Nephron progenitor cell (in vitro differentiated cells): ENCODE data around the gene TRAP1.

Source experiments
- DNase-seq: peaks from one replicate; pipeline ENCODE4 v3.0.0; 2021
- H3K27ac Mint-ChIP-seq: 2 replicates; pipeline ENCODE4 v1.8.0; 2021; ENCODE audit warnings: mild to moderate bottlenecking, moderate library complexity, mixed read lengths
- H3K27me3 Mint-ChIP-seq: 2 replicates; pipeline ENCODE4 v1.8.0; 2021; ENCODE audit warnings: mild to moderate bottlenecking, low read depth, mixed read lengths; ENCODE audit not compliant: poor library complexity
- H3K36me3 Mint-ChIP-seq: 2 replicates; pipeline ENCODE4 v1.8.0; 2021; ENCODE audit warnings: low read depth, mixed read lengths
- H3K4me1 Mint-ChIP-seq: 2 replicates; pipeline ENCODE4 v1.8.0; 2021; ENCODE audit warnings: mixed read lengths
- H3K4me3 Mint-ChIP-seq: 2 replicates; pipeline ENCODE4 v1.8.0; 2021; ENCODE audit warnings: mild to moderate bottlenecking, moderate library complexity, mixed read lengths
- H3K9me3 Mint-ChIP-seq: 2 replicates; pipeline ENCODE4 v1.8.0; 2021; ENCODE audit warnings: mild to moderate bottlenecking, moderate library complexity, mixed read lengths
- TF ChIP-seq, protein P1 (sequence below): fragments of 200-600 bp; sonication (generic); IDR thresholded peaks from 2 replicates; pipeline ENCODE4 v1.5.0; 2021; ENCODE audit warnings: antibody characterized with exemption

The TRAP1 gene

DNA sequence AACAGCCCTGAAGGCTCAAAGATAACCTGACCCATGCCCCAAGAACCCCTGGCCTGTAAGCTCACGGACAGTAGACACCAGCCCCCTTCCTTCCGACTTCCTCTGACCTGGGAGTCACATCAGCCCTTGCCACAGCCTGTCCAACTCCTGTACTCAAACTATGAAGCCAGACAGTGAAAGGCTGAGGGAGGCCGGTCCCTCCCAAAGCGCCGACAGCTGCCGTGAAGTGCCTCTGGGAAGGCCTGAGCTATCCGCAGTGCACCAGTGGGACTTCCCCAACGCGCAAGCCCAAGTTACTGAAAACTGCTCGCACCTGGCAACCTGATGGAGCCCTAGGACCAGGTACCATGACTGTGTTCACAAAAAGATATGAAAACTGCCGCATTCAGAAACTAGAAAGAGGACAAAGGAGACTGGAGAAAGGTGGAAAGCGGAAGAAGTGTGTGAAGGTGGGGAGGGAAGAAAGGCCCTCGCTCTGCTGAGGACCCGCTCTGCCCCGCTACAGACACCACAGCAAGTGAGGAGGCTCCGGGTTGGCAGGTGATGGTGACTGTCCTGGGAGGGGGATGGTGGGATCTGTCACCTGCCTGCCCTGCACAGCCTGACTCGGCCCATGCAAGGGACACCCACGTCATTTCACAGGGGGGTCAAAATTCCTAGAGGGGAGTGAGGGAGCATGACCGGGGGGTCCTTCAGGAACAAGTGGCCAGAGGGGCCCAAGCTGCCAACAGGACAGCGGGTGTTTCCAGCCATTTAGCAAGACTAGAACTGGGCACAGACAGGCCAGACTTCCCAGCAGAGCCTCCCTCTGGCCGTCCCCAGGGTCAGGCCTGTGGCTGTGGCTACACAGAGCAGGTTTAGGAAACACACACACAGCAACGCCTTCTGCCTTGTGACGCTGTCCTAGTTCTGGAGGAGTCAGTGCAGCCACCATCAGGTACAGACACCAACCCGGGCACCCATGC lies 13.1 kb upstream of the TRAP1 start:
- Mint-ChIP-seq H3K4me3 (no peak overlapping the region), H3K9me3 (no peaks in the 10 kb centered on the region), H3K36me3 (peaks cover 59% of the 10 kb centered on the region), H3K27me3 (no peaks in the 10 kb centered on the region), H3K27ac (peak overlapping the region; percentile 78), H3K4me1 (no peaks in the 10 kb centered on the region)
- TF ChIP-seq, protein P1, sequence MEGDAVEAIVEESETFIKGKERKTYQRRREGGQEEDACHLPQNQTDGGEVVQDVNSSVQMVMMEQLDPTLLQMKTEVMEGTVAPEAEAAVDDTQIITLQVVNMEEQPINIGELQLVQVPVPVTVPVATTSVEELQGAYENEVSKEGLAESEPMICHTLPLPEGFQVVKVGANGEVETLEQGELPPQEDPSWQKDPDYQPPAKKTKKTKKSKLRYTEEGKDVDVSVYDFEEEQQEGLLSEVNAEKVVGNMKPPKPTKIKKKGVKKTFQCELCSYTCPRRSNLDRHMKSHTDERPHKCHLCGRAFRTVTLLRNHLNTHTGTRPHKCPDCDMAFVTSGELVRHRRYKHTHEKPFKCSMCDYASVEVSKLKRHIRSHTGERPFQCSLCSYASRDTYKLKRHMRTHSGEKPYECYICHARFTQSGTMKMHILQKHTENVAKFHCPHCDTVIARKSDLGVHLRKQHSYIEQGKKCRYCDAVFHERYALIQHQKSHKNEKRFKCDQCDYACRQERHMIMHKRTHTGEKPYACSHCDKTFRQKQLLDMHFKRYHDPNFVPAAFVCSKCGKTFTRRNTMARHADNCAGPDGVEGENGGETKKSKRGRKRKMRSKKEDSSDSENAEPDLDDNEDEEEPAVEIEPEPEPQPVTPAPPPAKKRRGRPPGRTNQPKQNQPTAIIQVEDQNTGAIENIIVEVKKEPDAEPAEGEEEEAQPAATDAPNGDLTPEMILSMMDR, result no peak
- no peak for DNase-seq

DNA sequence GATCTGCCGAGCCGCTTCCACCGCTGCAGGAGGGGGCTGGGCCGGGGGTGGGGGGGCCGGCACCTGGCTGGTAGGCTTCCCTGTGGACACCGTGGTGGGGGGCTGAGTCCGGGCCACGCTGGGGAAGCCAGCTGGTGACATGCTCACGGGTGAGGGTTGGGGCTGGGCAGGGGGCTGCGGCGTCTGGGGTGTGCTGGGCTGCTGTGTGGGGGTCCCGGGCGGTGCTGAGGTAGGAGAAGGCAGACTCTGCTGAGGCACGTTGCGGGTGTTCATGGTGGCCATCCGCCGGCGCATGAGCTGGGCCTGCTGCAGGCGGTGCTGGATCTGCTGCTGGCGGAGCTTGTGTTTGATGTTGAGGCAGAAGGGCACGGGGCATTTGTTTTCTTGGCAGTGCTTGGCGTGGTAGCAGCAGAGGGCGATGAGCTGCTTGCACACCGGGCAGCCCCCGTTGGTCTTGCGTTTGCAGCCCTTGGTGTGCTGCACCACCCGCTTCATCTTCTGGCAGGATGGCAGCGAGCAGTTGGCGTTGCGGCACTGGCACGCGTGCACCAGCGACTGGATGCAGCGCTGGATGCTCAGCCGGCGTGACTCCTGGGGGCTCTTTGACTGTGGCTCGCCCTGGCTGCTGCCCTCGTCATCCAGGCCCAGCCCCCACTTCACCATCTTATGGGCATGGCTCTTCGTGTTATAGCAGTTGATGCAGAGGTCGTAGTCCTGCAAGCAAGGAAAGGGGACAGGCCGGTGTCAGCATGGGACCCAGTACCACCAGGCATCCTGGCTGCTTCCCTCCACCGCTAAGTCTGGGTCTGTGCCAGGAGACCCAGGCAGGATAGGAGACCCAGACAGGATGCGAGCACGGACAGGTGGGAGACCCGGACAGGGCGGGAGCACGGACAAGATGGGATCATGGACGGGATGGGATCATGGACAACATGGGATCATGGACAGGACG lies 12.1 kb upstream of the TRAP1 start:
- H3K36me3 Mint-ChIP-seq, result peaks cover 51% of the 10 kb centered on the region
- H3K27me3 Mint-ChIP-seq, result no peaks in the 10 kb centered on the region
- no peaks in the 10 kb centered on the region for H3K4me1 Mint-ChIP-seq
- TF ChIP-seq, protein P1, result no peak
- no peak overlapping the region for H3K27ac Mint-ChIP-seq
- DNase-seq, result no peak
- no peaks in the 10 kb centered on the region for H3K9me3 Mint-ChIP-seq
- H3K4me3 Mint-ChIP-seq, result no peak overlapping the region

GRCh38 chr16:3728424-3729160 lies 11.3 kb upstream of the TRAP1 start:
- no peak for DNase-seq
- Mint-ChIP-seq H3K4me3 (no peak overlapping the region), H3K9me3 (no peaks in the 10 kb centered on the region), H3K27me3 (no peaks in the 10 kb centered on the region), H3K27ac (no peak overlapping the region), H3K36me3 (peaks cover 43% of the 10 kb centered on the region), H3K4me1 (no peaks in the 10 kb centered on the region)
- TF ChIP-seq, protein P1, result no peak

DNA sequence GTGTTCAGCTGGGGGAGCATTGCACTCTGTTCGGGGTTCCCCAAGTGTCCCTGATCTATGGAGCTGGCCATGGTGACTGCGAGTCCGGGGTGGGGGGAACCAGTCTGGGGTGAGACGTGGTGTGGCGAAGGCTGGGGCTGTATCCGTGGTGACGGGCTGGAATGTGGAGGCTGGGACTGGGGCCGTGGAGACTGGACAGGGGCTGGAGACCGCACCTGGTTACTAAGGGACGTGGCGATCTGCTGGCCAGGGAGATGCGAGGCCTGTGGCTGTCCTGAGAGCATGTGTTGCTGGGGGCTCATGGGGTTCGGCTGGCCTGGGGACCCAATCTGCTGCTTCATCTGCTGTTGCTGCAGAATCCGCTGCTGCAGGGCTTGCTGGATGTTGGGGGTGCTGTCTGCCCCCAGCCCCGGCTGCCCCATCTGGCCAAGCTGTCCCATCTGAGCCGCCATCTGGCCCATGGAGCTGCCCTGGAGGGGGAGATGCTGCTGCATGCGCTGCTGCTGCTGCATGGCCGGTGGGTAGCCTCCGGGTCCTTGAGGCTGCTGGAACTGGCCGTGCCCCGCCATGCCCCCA lies 10.6 kb upstream of the TRAP1 start:
- Mint-ChIP-seq H3K36me3 (peaks cover 37% of the 10 kb centered on the region), H3K4me1 (no peaks in the 10 kb centered on the region)
- DNase-seq, result no peak

More for the DNA sequence above, 10.6 kb upstream of the TRAP1 start:
- TF ChIP-seq, protein P1, result no peak
- no peaks in the 10 kb centered on the region for H3K27me3 Mint-ChIP-seq
- no peak overlapping the region for H3K27ac Mint-ChIP-seq
- no peak overlapping the region for H3K4me3 Mint-ChIP-seq
- no peaks in the 10 kb centered on the region for H3K9me3 Mint-ChIP-seq
